Mammary epithelial cell (primary cell): ENCODE results near the gene LYSMD1.

Experiments
- CTCF ChIP-seq, 2 donors: IDR thresholded peaks in 1 of 2; conservative IDR thresholded peaks in 1 of 2; 2 replicates each; pipeline ENCODE4 v1.5.1; 2011 to 2012; ENCODE audit warnings: inconsistent platforms in 2 of 2, low read length in 2 of 2, mild to moderate bottlenecking in 2 of 2, control low read depth in 1 of 2, low read depth in 1 of 2; ENCODE audit not compliant: insufficient read depth in 1 of 2; ENCODE audit errors: extremely low read depth in 1 of 2
- EZH2 ChIP-seq: IDR thresholded peaks from 2 replicates; pipeline ENCODE4 v1.6.1; 2012; ENCODE audit warnings: low read length, inconsistent platforms, borderline replicate concordance

GRCh38 chr1:151158326-151158725 lies 7.4 kb downstream of the LYSMD1 start:
- no peak for TF ChIP-seq CTCF (conservative IDR thresholded peaks at IDR 0.05 in 1 of 2, IDR thresholded peaks at IDR 0.05 in 1 of 2; ENCODE audit: extremely low read depth in 1 of 2, insufficient read depth in 1 of 2, low read depth in 1 of 2, low read length in 2 of 2)
- TF ChIP-seq EZH2: no peak
